GM12878 (cell line): Measurements from ENCODE around the gene CCDC138. TPM values are rescaled to one million over a fixed set of nuclear protein-coding genes. Genes with fewer than 3 reads are reported as not detected.

Source experiments
- ATAC-seq: fragments of 200-7000 bp; cut with Tn5 transposase; 3 replicates; pipeline ENCODE4 v1.9.1; 2020; ENCODE audit warnings: mild to moderate bottlenecking, moderate library complexity
- BruUV-seq: library from RNA; stranded (reverse); fragments of 400-500 nt; replicated peaks from 2 replicates; lab custom pipeline; 2021; lab: Mats Ljungman, UMichigan
- CTCF ChIA-PET: fragments of 300-600 bp; sonication (Branson Sonifier 250); formaldehyde crosslinking; extraction: SDS; loops from one replicate; lab custom pipeline; 2021; ENCODE audit warnings: inconsistent platforms; lab: Yijun Ruan, JAX
- POLR2A ChIA-PET: fragments of 350-600 bp; formaldehyde crosslinking; extraction: SDS; loops from one replicate; lab custom pipeline; 2021; ENCODE audit warnings: inconsistent platforms; lab: Charles Lee
- RAD21 ChIA-PET: fragments of 300-600 bp; sonication (Branson Sonifier 250); formaldehyde crosslinking; loops from one replicate; lab custom pipeline; 2023; ENCODE audit warnings: antibody characterized with exemption; ENCODE audit not compliant: unreplicated experiment; lab: Charles Lee
- SMC1A ChIA-PET: fragments of 300-600 bp; sonication (Branson Sonifier 250); formaldehyde crosslinking; loops from one replicate; lab custom pipeline; 2023; ENCODE audit not compliant: unreplicated experiment, uncharacterized antibody; lab: Charles Lee
- DNase-seq: peaks from one replicate; pipeline ENCODE4 v3.0.0-alpha.2; 2011; ENCODE audit warnings: low read depth, low spot score
- FAIRE-seq: peaks from 3 replicates; lab custom pipeline; 2011; peaks lifted over from hg19 to GRCh38; lab: Jason Lieb, UNC
- H2AFZ ChIP-seq: 2 replicates; pipeline ENCODE4 v1.6.0; 2011; ENCODE audit warnings: low read depth, low read length, control low read depth; ENCODE audit not compliant: control insufficient read depth
- H3K27ac ChIP-seq: 2 replicates; pipeline ENCODE4 v1.5.1; 2011; ENCODE audit warnings: control low read depth; ENCODE audit not compliant: control insufficient read depth, insufficient read depth
- H3K27me3 ChIP-seq, 2 experiments: replicated peaks in 1 of 2; 2 replicates each; pipeline versions ENCODE4 v1.6.0 to v1.6.1; 2011; ENCODE audit warnings: low read length in 1 of 2; ENCODE audit not compliant: control insufficient read depth in 2 of 2, insufficient read depth in 2 of 2
- H3K36me3 ChIP-seq, 2 experiments: 2 replicates each; pipeline ENCODE4 v1.5.1; 2011; ENCODE audit warnings: low read length in 1 of 2; ENCODE audit not compliant: control insufficient read depth in 2 of 2, insufficient read depth in 2 of 2
- H3K4me1 ChIP-seq: 2 replicates; pipeline ENCODE4 v1.6.1; 2011; ENCODE audit warnings: mild to moderate bottlenecking, low read length, moderate library complexity, mixed read lengths; ENCODE audit not compliant: control insufficient read depth, insufficient read depth
- H3K4me2 ChIP-seq: 2 replicates; pipeline ENCODE4 v1.6.0; 2011; ENCODE audit warnings: control low read depth; ENCODE audit not compliant: control insufficient read depth, insufficient read depth
- H3K4me3 ChIP-seq: fragments of 200-600 bp; sonication (generic); 2 replicates; pipeline ENCODE4 v1.5.1; 2016
- H3K79me2 ChIP-seq: 2 replicates; pipeline ENCODE4 v1.6.0; 2011; ENCODE audit warnings: low read length; ENCODE audit not compliant: control insufficient read depth, insufficient read depth
- H3K9ac ChIP-seq: 2 replicates; pipeline ENCODE4 v1.8.0; 2011; ENCODE audit warnings: low read length, control low read depth, mixed read lengths; ENCODE audit not compliant: control insufficient read depth, insufficient read depth
- H3K9me3 ChIP-seq: replicated peaks from 3 replicates; pipeline ENCODE4 v1.5.1; 2011; ENCODE audit warnings: mild to moderate bottlenecking, low read length; ENCODE audit not compliant: control insufficient read depth, insufficient read depth
- H4K20me1 ChIP-seq: 2 replicates; pipeline ENCODE4 v1.6.0; 2011; ENCODE audit not compliant: control insufficient read depth, insufficient read depth
- BRCA1 ChIP-seq: IDR thresholded peaks from 2 replicates; pipeline ENCODE4 v1.6.1; 2011; ENCODE audit warnings: low read depth, low read length, improper control_type of control experiment
- CHD1 ChIP-seq: IDR thresholded peaks from 2 replicates; pipeline ENCODE4 v1.6.1; 2012; ENCODE audit warnings: low read depth, low read length, improper control_type of control experiment
- ETV6 ChIP-seq, 2 experiments: fragments of 450-650 bp in 1 of 2; IDR thresholded peaks in 1 of 2; conservative IDR thresholded peaks in 1 of 2; 2 replicates each; pipeline ENCODE4 v1.6.1; 2014; ENCODE audit warnings: antibody characterized with exemption in 1 of 2, borderline replicate concordance in 1 of 2, low read depth in 1 of 2, mild to moderate bottlenecking in 1 of 2, moderate library complexity in 1 of 2
- HDAC6 ChIP-seq: fragments of 200-600 bp; sonication (generic); IDR thresholded peaks from one replicate; pipeline ENCODE4 v1.8.0; 2017; ENCODE audit warnings: antibody characterized with exemption; ENCODE audit not compliant: unreplicated experiment
- IKZF1 ChIP-seq: fragments of 450-650 bp; conservative IDR thresholded peaks from 2 replicates; pipeline ENCODE4 v1.6.1; 2017; ENCODE audit warnings: antibody characterized with exemption, mild to moderate bottlenecking
- IKZF2 ChIP-seq, 2 experiments: fragments of 450-650 bp; IDR thresholded peaks; 2 replicates each; pipeline ENCODE4 v1.6.1; 2017; ENCODE audit warnings: mild to moderate bottlenecking in 2 of 2, moderate library complexity in 2 of 2
- MEF2B ChIP-seq: fragments of 450-650 bp; IDR thresholded peaks from 2 replicates; pipeline ENCODE4 v1.6.1; 2018; ENCODE audit warnings: mild to moderate bottlenecking, moderate library complexity; ENCODE audit not compliant: partially characterized antibody, poor library complexity, severe bottlenecking
- MTA3 ChIP-seq: IDR thresholded peaks from 2 replicates; pipeline ENCODE4 v1.6.1; 2012; ENCODE audit warnings: low read length, inconsistent platforms, borderline replicate concordance
- MXI1 ChIP-seq: fragments of 150-350 bp; IDR thresholded peaks from 2 replicates; pipeline ENCODE4 v1.6.1; 2011; ENCODE audit warnings: low read depth, mild to moderate bottlenecking, inconsistent platforms, low read length, improper control_type of control experiment
- NBN ChIP-seq: fragments of 450-650 bp; IDR thresholded peaks from 2 replicates; pipeline ENCODE4 v1.6.1; 2016
- NFIC ChIP-seq: IDR thresholded peaks from 2 replicates; pipeline ENCODE4 v1.6.1; 2012; ENCODE audit warnings: low read depth, mild to moderate bottlenecking, inconsistent platforms, low read length, moderate library complexity
- NRF1 ChIP-seq: conservative IDR thresholded peaks from 2 replicates; pipeline ENCODE4 v1.6.1; 2011; ENCODE audit warnings: mild to moderate bottlenecking, low read depth, low read length, improper control_type of control experiment
- RELA ChIP-seq: fragments of 450-650 bp; IDR thresholded peaks from 2 replicates; pipeline ENCODE4 v1.8.0; 2014; ENCODE audit warnings: borderline replicate concordance; ENCODE audit not compliant: partially characterized antibody
- SMC3 ChIP-seq: IDR thresholded peaks from 2 replicates; pipeline ENCODE4 v1.6.1; 2011; ENCODE audit warnings: low read length, improper control_type of control experiment, borderline replicate concordance
- TAF1 ChIP-seq: IDR thresholded peaks from 2 replicates; pipeline ENCODE4 v1.6.1; 2011; ENCODE audit warnings: mild to moderate bottlenecking, low read depth, low read length, borderline replicate concordance
- TCF3 ChIP-seq: IDR thresholded peaks from 2 replicates; pipeline ENCODE4 v1.6.1; 2012; ENCODE audit warnings: low read depth, mild to moderate bottlenecking, low read length, borderline replicate concordance; ENCODE audit not compliant: insufficient read depth
- USF2 ChIP-seq: IDR thresholded peaks from 2 replicates; pipeline ENCODE4 v1.6.1; 2011; ENCODE audit warnings: low read depth, low read length, improper control_type of control experiment, borderline replicate concordance
- WGBS: methylation state at CpG from one replicate; pipeline ENCODE4 v1.1.6; 2016; ENCODE audit warnings: low lambda C conversion rate; ENCODE audit not compliant: insufficient replicate concordance, insufficient coverage; ENCODE audit errors: missing lambda C conversion rate; 5-methylcytosine and 5-hydroxymethylcytosine counted together
- in situ Hi-C: fragments of 300-500 bp; cut with MboI; formaldehyde crosslinking; loops from 9 replicates; pipeline ENCODE4 v1.14.3; 2018; ENCODE audit warnings: mixed read lengths
- intact Hi-C: fragments of 100-400 bp; cut with micrococcal nuclease; formaldehyde crosslinking; loops from one replicate; pipeline ENCODE4 v1.14.2; 2022; ENCODE audit not compliant: unreplicated experiment
- polyA plus RNA-seq, 11 experiments: library from polyadenylated mRNA; depleted of rRNA in 4 of 11; unstranded in 6 of 11; stranded (reverse) in 5 of 11; fragments of >200 nt; fragmentation: Nextera tagmentation in 4 of 11; fragmentation: Illumina TruSeq in 1 of 11; extraction: Ambion mirVana in 4 of 11; extraction: Trizol in 1 of 11; gene quantifications; 1 replicate in 1 of 11; 2 replicates in 10 of 11; pipeline versions ENCODE4 v1.2.1 to v1.2.3, GENCODE V29; 2011 to 2016; ENCODE audit warnings: inconsistent platforms in 2 of 11, missing spikeins in 2 of 11, low read depth in 1 of 11
- total RNA-seq, 4 experiments: library from RNA; depleted of rRNA in 3 of 4; stranded (reverse); fragments of >200 nt in 3 of 4; fragmentation: Illumina TruSeq in 1 of 4; extraction: Trizol in 1 of 4; gene quantifications; 2 replicates each; pipeline versions ENCODE4 v1.2.1 to v1.2.3, GENCODE V29; 2013 to 2021

CCDC138 gene
- total and polyA plus RNA-seq, 10 of the 15 experiments (the other 5 are each of a cell fraction or from before 2014, with no cell fraction given): 7.9 to 19.4 (median 13.0) TPM

GRCh38 chr2:108878276-108878675 is 91.7 kb downstream of the CCDC138 start:
- H3K4me3 ChIP-seq: no peak overlapping the region
- H3K36me3 ChIP-seq: no peaks in the 10 kb centered on the region
- ATAC-seq: no peak
- no peak for DNase-seq
- ChIA-PET CTCF (no interaction called here), POLR2A (no interaction called here), RAD21 (no interaction called here), SMC1A (interaction anchor here (1.3 kb wide), 1 partner anchor 10 kb away, joined by 3 read pairs; no protein-coding TSS in a partner anchor)
- H3K9ac ChIP-seq: no peak overlapping the region
- H3K27me3 ChIP-seq: no peaks in the 10 kb centered on the region
- H4K20me1 ChIP-seq: no peaks in the 10 kb centered on the region
- no peak for TF ChIP-seq CHD1
- no peak for TF ChIP-seq USF2
- TF ChIP-seq NRF1: no peak
- no peak overlapping the region for H3K27ac ChIP-seq
- H3K79me2 ChIP-seq: no peaks in the 10 kb centered on the region
- intact Hi-C loops (no loop called here), in situ Hi-C loops (no loop called here)
- no peak for FAIRE-seq
- no TSS peak for BruUV-seq
- no peak overlapping the region for H2AFZ ChIP-seq
- WGBS: 50% methylated on average over 2 of the region's 2 CpGs
- H3K9me3 ChIP-seq: peaks cover 2% of the 10 kb centered on the region; the same call in 1 of the 3 replicates
- no peaks in the 10 kb centered on the region for H3K4me1 ChIP-seq
- H3K4me2 ChIP-seq: no peak overlapping the region

GRCh38 chr2:108884619-108885018 is 98.0 kb downstream of the CCDC138 start:
- Histone ChIP-seq H4K20me1 (no peaks in the 10 kb centered on the region), H3K9me3 (peaks cover 2% of the 10 kb centered on the region; the same call in 1 of the 3 replicates), H3K27me3 (no peaks in the 10 kb centered on the region), H3K4me2 (no peak overlapping the region), H3K9ac (no peak overlapping the region), H3K36me3 (no peaks in the 10 kb centered on the region), H2AFZ (no peak overlapping the region), H3K4me3 (no peak overlapping the region), H3K27ac (no peak overlapping the region), H3K4me1 (no peaks in the 10 kb centered on the region), H3K79me2 (no peaks in the 10 kb centered on the region)
- FAIRE-seq: no peak
- ChIA-PET RAD21 (no interaction called here), SMC1A (interaction anchor here (1.3 kb wide), 1 partner anchor 11 kb away, joined by 3 read pairs; no protein-coding TSS in a partner anchor), CTCF (interaction anchor here (0.9 to 1.2 kb wide), 2 partner anchors 11 to 21 kb away, joined by 3 read pairs; no protein-coding TSS in a partner anchor), POLR2A (no interaction called here)
- DNase-seq: no peak
- intact Hi-C loops (no loop called here), in situ Hi-C loops (no loop called here)
- 81% methylated on average over 6 of the region's 6 CpGs for WGBS
- TF ChIP-seq NFIC: no peak
- no peak for TF ChIP-seq IKZF2 (IDR thresholded peaks at IDR 0.05)
- TF ChIP-seq BRCA1: no peak
- no peak for TF ChIP-seq ETV6 (conservative IDR thresholded peaks at IDR 0.05 in 1 of 2, IDR thresholded peaks at IDR 0.05 in 1 of 2; ENCODE audit: borderline replicate concordance in 1 of 2, low read depth in 1 of 2)
- TF ChIP-seq NBN: no peak
- no peak for TF ChIP-seq RELA
- no peak for TF ChIP-seq TCF3
- TF ChIP-seq SMC3: no peak
- no peak for TF ChIP-seq TAF1
- no peak for TF ChIP-seq MTA3
- TF ChIP-seq HDAC6: no peak
- TF ChIP-seq IKZF1: no peak
- no peak for TF ChIP-seq MEF2B
- no peak for TF ChIP-seq MXI1
- ATAC-seq: no peak
- no TSS peak for BruUV-seq
